Glomerular visceral epithelial cell (primary cell): ENCODE data around the gene EMSY.
"Not testable (repeated sequence)": the region's sequence is repeated elsewhere in the genome, so short reads cannot be mapped to it uniquely, and the experiment has no call there.

Experiments
- DNase-seq: peaks from one replicate; pipeline ENCODE4 v3.0.0-alpha.2; 2016; ENCODE audit errors: extremely low spot score

The EMSY gene

GRCh38 chr11:76568139-76568538 lies 123.3 kb downstream of the EMSY start:
- DNase-seq: no peak

- DNase-seq: no peak
Measured at GRCh38 chr11:76568621-76569020, 123.8 kb downstream of the EMSY start.

GRCh38 chr11:76572181-76572875 lies 127.5 kb downstream of the EMSY start:
- not testable (repeated sequence) for DNase-seq

- DNase-seq: peak; percentile 42
Measured at GRCh38 chr11:76574406-76574805, 129.6 kb downstream of the EMSY start.

- no peak for DNase-seq
Measured at GRCh38 chr11:76574879-76575278, 130.1 kb downstream of the EMSY start.

- DNase-seq: peak; percentile 95
Measured at GRCh38 chr11:76577226-76577920, 132.6 kb downstream of the EMSY start.

GRCh38 chr11:76577921-76578653 lies 133.3 kb downstream of the EMSY start:
- DNase-seq: no peak

- DNase-seq: no peak
Measured at GRCh38 chr11:76578654-76579055, 133.8 kb downstream of the EMSY start.

- no peak for DNase-seq
Measured at GRCh38 chr11:76579056-76579751, 134.4 kb downstream of the EMSY start.

GRCh38 chr11:76579752-76580151 lies 134.9 kb downstream of the EMSY start:
- DNase-seq: no peak

GRCh38 chr11:76582471-76582870 lies 137.7 kb downstream of the EMSY start:
- DNase-seq: not testable (repeated sequence)

GRCh38 chr11:76587820-76588454 lies 143.1 kb downstream of the EMSY start:
- no peak for DNase-seq

GRCh38 chr11:76588455-76589325 lies 143.9 kb downstream of the EMSY start:
- no peak for DNase-seq

GRCh38 chr11:76589477-76589876 lies 144.7 kb downstream of the EMSY start:
- no peak for DNase-seq

- DNase-seq: no peak
Measured at GRCh38 chr11:76589964-76590950, 145.4 kb downstream of the EMSY start.

- DNase-seq: no peak
Measured at GRCh38 chr11:76591416-76591815, 146.6 kb downstream of the EMSY start.

GRCh38 chr11:76592025-76592914 lies 147.5 kb downstream of the EMSY start:
- DNase-seq: no peak

- DNase-seq: no peak
Measured at GRCh38 chr11:76592961-76593360, 148.1 kb downstream of the EMSY start.
